HG03135 (cell line): ENCODE results near the gene APOBEC3A.
"Not testable (repeated sequence)": the region's sequence is repeated elsewhere in the genome, so short reads cannot be mapped to it uniquely, and the experiment has no call there.

Experiments used
- ATAC-seq: cut with Tn5 transposase; IDR thresholded peaks from one replicate; pipeline ENCODE4 v1.9.1; 2021; ENCODE audit warnings: mild to moderate bottlenecking, moderate library complexity; ENCODE audit not compliant: unreplicated experiment

APOBEC3A gene

GRCh38 chr22:38957808-38958650, 620 bp downstream of the APOBEC3A start:
- no peak for ATAC-seq

DNA sequence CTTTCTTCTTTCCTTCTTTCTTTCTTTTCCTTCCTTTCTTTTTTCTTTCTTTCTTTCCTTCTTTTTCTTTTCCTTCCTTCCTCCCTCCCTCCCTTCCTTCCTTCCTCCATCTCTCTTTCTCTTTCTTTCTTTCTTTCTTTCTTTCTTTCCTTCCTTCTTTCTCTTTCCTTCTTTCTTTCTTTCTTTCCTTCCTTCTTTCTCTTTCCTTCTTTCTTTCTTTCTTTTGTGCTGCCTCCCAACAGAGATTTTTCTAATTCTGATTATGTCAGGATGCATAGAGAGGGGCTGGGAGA, 1.2 kb downstream of the APOBEC3A start:
- ATAC-seq, result not testable (repeated sequence)

DNA sequence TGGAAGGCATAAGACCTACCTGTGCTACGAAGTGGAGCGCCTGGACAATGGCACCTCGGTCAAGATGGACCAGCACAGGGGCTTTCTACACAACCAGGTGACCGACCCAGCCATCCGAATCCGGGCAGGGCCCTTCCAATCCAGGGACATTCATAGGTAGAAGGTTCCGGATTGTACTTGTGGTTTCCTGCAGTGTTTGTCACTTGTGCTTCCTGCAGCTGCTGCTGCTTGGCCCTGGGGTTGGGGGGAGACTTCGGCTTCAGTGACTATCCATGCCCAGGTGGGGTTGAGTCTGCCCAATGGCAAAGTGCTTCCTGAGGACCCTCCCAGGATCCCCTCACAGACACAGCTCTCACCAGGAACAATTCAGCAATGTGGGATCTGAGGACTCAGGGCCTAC, 2.2 kb downstream of the APOBEC3A start:
- no peak for ATAC-seq

DNA sequence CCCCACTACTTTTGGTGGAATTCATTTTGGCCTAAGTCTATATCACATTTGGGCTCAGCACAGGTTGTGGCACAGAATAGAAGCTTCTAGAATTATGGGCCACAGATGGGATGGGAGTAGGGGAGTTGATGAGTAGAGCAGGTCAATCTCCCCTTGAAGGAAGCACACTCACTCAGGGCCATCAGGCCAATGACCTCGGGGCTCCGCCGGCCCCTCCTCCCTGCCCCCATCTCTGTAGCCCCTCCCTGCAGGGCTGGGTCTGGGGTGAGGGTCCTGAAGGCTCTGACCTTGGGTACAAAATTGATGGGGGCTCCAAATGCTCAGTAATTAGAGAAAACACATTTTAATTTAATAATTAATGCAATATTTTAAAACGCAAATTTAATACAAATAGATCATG, 3.3 kb downstream of the APOBEC3A start:
- not testable (repeated sequence) for ATAC-seq

DNA sequence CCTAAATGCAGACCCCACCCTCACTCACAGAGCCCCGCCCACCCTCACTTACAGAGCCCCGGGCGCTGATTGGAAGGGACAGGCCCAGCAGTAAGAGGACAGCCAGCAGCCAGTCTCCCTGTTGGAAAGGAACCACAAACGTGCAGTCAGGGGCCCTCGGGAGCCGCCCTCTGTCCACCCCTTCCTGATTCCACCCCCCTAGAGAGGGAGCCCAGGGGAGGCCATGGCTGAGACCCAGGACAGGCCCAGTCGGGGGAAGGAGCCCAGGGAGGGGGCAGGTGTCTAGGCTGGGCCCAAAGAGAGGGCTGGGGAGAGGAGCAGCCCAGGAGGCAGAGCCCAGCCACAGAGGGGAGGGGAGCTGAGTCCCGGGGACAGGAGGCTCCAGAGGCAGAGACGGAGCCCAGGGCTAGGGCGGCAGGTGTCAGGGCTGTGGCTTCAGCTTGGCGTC, 5.9 kb downstream of the APOBEC3A start:
- not testable (repeated sequence) for ATAC-seq

DNA sequence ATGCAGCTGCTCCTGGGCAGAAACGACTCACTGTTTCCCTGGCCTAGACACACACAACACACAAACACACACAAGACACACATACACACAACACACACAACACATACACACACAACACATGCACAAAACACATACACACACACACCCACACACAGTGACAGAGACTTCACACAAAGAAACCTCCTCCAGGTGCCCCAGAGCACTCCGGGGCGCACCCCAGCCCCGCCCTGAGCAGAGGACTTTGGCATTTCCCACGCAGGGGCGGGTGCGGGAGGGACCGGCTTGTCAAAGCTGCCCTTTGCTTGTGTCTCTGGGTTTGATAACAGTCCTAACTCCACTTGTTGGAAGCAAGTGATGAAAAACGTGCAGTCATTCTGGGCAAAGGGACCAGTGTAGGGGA, 6.5 kb downstream of the APOBEC3A start:
- no peak for ATAC-seq

GRCh38 chr22:38964306-38964705, 6.9 kb downstream of the APOBEC3A start:
- no peak for ATAC-seq

DNA sequence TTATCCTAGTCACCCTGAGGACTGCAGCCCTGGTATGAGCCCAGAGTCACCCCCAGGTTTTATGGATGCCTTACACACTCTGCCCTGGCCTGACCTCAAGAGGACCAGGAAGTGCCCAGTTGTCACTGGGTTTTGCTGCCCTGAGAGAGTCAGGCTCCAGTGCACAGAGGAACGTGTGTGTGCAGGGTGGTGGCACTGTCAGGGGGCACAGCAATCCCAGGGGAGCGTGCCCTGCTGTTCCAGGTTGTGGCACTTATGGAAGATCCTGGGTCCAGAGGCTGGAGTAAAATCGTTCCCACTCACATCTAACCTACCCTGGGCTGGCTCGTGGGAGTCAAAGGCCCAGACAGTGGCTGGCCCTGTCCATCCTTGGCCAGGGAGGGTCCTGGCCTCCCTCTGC, 7.6 kb downstream of the APOBEC3A start:
- no peak for ATAC-seq

DNA sequence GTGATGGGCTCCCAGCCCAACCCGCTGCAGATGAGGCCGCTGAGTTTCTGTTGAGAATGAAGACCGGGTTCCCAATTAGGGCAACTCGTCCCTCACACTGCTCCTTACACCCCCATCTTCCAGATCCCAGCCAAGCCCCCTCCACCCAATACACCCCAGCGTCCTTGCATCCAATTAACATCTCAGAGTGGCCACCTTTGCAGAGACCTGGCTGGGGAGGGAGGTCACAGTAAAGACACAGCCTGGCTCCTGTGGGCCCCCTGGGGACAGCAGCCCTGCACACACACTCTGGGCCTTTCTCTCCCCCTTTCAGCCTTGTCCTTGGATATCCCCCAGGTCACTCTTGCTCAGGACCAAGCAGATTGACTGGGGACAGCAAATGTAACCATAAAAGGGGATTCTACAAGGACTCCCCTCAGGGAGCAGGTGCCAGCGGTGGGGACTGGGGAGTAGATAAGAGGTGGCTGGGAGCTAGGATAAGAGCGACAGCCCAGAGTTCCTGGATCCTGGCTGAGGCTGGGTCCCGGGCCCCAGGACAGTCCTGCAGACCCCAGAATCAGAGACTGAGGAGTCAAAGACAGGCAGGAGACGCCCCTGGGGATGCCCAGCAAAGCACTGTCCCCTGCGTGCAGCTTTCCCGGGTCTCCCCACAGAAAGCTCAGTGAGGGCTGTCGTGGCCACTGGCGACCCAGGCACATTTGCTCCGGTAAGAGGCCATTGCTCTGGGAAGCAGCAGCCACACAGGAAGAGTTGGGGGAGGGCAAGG, 8.4 kb downstream of the APOBEC3A start:
- no peak for ATAC-seq

- no peak for ATAC-seq
Observed at GRCh38 chr22:38966380-38966702, 8.9 kb downstream of the APOBEC3A start.

- ATAC-seq, result no peak
Observed at GRCh38 chr22:38966942-38967341, 9.5 kb downstream of the APOBEC3A start.

- no peak for ATAC-seq
Observed at GRCh38 chr22:38967451-38968450, 10.3 kb downstream of the APOBEC3A start.

GRCh38 chr22:38968801-38969200, 11.4 kb downstream of the APOBEC3A start:
- ATAC-seq, result no peak

- no peak for ATAC-seq
Observed at GRCh38 chr22:38970551-38970950, 13.1 kb downstream of the APOBEC3A start.

GRCh38 chr22:38971202-38971601, 13.8 kb downstream of the APOBEC3A start:
- ATAC-seq, result no peak

- no peak for ATAC-seq
Observed at GRCh38 chr22:38971791-38972190, 14.4 kb downstream of the APOBEC3A start.

DNA sequence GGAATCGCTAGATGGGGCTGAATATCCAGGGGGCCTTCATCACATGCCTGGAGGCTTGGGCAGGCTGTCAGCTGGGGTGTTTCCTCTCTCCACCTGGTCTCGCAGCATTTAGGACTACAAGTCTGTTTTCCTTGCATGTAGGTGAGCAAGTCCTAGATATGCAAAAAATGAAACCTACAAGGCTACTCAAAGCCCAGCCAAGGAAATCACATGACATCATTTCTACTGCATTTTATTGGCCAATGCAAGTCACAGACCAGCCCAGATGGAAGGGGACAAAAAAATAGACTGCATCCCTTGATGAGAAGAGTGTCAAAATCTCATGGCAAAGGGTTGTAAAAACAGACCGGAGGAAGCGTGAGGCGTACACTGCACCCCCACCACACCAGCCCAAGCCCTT, 15.1 kb downstream of the APOBEC3A start:
- ATAC-seq, result no peak

- no peak for ATAC-seq
Observed at GRCh38 chr22:38973289-38974169, 16.1 kb downstream of the APOBEC3A start.

DNA sequence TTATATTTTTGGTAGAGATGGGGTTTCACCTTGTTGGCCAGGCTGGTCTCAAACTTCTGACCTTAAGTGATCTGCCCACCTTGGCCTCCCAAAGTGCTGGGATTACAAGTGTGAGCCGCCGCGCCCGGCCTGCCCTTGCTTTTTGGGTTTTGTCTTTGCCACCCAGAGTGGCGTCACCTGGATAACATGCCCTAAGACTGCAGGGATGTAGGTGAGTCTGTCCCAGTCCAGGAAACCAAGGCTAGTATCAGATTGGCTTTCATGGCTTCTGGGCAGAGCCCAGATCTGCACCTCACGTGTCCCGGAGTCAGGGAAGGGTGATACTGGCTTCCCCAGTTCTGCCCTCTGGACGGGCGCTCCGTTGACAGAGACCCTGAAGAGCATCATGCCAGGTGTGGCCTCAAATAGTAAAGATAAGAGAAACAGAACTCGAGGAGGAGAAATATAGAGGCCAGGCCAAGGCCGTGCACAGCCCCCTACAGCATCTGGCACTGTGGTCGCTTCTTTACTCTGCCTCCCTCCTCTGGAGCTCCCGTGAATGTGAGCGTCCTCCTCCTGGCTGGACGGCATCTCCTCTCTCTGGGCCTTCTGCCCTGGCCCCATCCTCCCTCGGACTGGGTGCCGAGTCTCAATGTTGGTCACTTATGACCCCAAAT, 16.9 kb downstream of the APOBEC3A start:
- no peak for ATAC-seq

GRCh38 chr22:38974826-38975175, 17.4 kb downstream of the APOBEC3A start:
- ATAC-seq, result no peak
